IgD-negative memory B cell (primary cell): Measurements from ENCODE around the gene LIX1L. TPM values are rescaled to one million over a fixed set of nuclear protein-coding genes. Genes with fewer than 3 reads are reported as not detected.

Experiments used
- H3K27ac Mint-ChIP-seq, 3 donors: one replicate each; pipeline ENCODE4 v1.8.0; 2020 to 2022; ENCODE audit warnings: mild to moderate bottlenecking in 3 of 3, mixed read lengths in 3 of 3, moderate library complexity in 1 of 3
- H3K27me3 Mint-ChIP-seq: one replicate; pipeline ENCODE4 v1.8.0; 2021; ENCODE audit warnings: mixed read lengths
- H3K36me3 Mint-ChIP-seq: one replicate; pipeline ENCODE4 v1.8.0; 2020; ENCODE audit warnings: mild to moderate bottlenecking, mixed read lengths
- H3K4me1 Mint-ChIP-seq, 3 donors: one replicate each; pipeline ENCODE4 v1.8.0; 2020 to 2022; ENCODE audit warnings: mixed read lengths in 3 of 3, mild to moderate bottlenecking in 1 of 3
- H3K4me3 Mint-ChIP-seq, 4 donors: one replicate each; pipeline ENCODE4 v1.8.0; 2020 to 2022; ENCODE audit warnings: mild to moderate bottlenecking in 4 of 4, mixed read lengths in 4 of 4, moderate library complexity in 3 of 4
- H3K9me3 Mint-ChIP-seq, 3 donors: one replicate each; pipeline ENCODE4 v1.8.0; 2020 to 2021; ENCODE audit warnings: mixed read lengths in 3 of 3, mild to moderate bottlenecking in 1 of 3
- polyA plus RNA-seq: library from polyadenylated mRNA; unstranded; fragments of 300-500 nt; fragmentation: Illumina TruSeq; gene quantifications from one replicate; pipeline ENCODE4 v1.2.3, GENCODE V29; 2021

LIX1L gene
- polyA plus RNA-seq, 1 donor from 2014 or later, result 12.8 TPM

DNA sequence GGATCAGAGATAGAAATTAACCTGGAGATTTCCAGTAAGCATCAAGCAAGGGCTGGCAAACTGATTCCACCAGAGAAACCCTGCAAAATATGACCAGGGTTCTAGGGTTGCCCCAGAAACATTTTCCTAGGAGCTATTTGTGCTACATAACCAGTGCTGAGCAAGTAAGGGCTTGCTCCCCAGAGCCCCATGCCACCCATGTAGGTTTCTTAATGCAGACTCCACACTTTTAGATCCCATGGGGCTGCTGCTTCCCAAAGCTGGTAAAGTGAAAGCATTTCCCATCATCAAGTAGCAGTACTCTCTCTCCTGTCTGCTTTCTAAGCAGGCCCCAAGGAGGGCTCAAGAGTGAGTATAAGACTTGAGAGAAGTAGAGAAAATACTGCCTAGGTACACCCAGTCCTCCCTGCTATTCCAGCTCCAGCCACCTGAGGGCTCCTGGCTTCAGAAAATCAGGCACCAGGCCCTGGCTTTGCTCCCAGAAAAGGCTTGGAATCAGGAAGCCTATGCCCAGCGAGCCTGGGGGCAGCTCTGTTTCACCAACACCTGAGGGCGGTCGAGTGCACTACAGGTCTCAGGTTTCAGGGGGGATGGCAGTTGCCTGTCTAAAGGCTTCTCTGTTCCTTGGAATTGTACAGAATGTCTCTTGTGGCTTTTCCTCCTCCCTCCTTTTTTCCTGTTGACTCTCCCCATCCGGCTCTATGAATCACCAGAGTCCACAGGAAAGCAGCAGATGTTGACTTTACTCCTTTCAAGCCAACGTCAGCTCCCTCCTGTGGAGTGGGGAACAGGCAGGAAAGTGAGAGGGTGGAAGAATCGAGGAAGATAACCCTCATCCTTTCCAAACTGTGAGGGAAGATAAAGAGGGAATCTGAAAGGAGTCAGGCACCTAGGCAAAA lies 66.0 kb downstream of the LIX1L start:
- no peak overlapping the region for H3K4me3 Mint-ChIP-seq

DNA sequence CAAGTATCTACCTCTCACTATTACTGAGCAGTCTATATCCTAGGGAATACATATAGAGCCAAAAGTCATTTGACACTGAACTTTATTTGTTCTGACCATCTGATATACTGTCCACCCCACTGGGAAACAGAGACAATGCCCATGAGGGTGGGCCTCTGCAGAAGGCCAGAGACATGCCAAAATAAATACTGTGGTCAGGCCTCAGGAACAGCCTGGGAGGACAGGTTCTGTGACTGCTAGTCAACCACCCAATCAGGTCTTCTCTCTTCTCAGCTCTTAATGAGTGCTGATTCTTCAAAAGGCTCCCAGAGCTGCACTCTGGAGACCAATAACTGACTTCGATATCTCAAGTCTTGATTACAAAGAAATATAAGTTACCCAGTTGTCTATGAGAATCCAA lies 66.7 kb downstream of the LIX1L start:
- Mint-ChIP-seq H3K27ac (no peak overlapping the region), H3K36me3 (no peaks in the 10 kb centered on the region), H3K27me3 (no peaks in the 10 kb centered on the region), H3K9me3 (no peaks in the 10 kb centered on the region), H3K4me1 (peaks cover 0 to 3% (median 1%) of the 10 kb centered on the region in 3 donors), H3K4me3 (no peak overlapping the region)

More for the DNA sequence above, 66.0 kb downstream of the LIX1L start:
- Mint-ChIP-seq H3K9me3 (no peaks in the 10 kb centered on the region), H3K36me3 (no peaks in the 10 kb centered on the region), H3K27me3 (no peaks in the 10 kb centered on the region), H3K4me1 (peaks cover 0 to under 1% (median 0%) of the 10 kb centered on the region in 3 donors), H3K27ac (no peak overlapping the region)

DNA sequence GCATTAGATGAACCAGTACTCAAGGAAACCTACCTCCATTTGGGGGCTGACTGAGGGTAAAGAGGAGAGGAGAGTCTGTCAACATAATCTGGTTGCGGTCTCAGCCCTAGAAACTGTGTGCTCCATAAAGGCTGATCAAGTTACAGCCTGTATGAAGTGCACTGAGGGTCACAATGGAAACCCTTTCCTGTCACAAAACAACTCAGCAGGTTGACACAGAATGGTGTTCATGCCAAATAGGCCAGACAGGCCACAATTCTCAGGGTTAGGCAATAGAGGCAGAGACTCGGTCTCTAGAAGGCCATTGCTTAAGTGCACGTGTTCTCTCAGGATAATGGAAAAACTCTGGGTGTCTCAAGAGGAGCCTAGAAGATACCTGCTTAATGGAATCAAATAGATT lies 68.1 kb downstream of the LIX1L start:
- peaks cover 0 to 12% (median 8%) of the 10 kb centered on the region in 3 donors for H3K4me1 Mint-ChIP-seq
- H3K4me3 Mint-ChIP-seq, result no peak overlapping the region
- H3K27ac Mint-ChIP-seq, result no peak overlapping the region
- no peaks in the 10 kb centered on the region for H3K9me3 Mint-ChIP-seq
- H3K36me3 Mint-ChIP-seq, result no peaks in the 10 kb centered on the region
- H3K27me3 Mint-ChIP-seq, result peaks cover 2% of the 10 kb centered on the region

DNA sequence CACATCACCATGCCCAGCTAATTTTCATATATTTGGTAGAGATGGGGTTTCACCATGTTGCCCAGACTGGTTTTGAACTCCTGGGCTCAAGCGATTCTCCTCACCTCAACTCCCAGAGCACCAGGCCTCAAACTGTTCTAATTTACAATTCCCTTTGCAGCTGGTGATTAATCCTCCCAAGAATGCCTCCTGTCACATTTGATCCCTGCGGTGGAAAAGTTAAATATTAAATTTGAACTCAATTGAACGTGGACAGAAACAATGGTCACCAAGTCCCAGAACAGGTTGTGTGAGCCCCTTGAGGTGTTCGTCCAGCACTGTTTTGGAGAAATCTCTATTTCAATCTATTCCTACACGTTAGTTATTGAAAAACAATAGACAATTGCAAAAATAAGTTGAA lies 70.2 kb downstream of the LIX1L start:
- Mint-ChIP-seq H3K36me3 (no peaks in the 10 kb centered on the region), H3K4me3 (peak overlapping the region in 1 of 4 donors; percentile 21), H3K27ac (no peak overlapping the region), H3K9me3 (no peaks in the 10 kb centered on the region), H3K27me3 (peaks cover 7% of the 10 kb centered on the region), H3K4me1 (peaks cover 0 to 12% (median 10%) of the 10 kb centered on the region in 3 donors)

DNA sequence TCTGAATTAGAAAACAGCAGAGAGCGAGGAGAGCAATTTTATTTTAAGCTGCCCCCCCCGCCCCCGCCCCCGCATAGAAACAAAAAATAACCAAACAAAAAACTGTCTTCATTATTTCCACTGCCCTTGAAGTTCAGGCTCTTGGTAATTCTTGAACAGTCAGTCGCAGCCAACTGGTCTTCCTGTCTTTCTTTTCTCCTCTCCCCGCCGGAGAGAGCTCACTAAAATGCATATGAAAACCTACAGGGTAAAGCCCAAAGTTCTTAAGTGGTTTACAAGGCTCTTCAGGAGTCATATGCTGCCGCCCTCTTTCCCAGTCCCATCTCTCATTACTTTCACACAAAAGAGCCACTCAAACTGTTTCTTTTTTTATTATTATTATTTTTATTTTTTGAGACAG lies 71.0 kb downstream of the LIX1L start:
- H3K4me1 Mint-ChIP-seq, result peaks cover 0 to 12% (median 10%) of the 10 kb centered on the region in 3 donors

DNA sequence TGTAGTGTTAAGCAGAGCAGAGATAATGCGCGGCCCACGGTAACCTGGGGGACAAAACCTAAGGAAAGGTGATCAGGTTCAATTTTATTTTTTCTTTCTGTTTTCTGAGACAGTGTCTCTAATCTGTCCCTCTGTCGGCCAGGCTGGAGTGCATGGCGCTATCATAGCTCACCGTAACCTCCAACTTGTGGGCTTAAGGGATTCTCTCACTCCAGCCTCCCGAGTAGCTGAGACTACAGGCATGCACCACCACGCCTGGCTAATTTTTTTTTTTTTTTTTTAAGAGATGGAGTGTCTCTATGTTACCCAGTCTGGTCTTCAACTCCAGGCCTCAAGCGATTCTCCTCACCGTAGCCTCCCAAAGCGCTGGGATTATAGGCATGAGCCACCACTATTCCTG lies 71.4 kb downstream of the LIX1L start:
- Mint-ChIP-seq H3K27ac (no peak overlapping the region), H3K36me3 (no peaks in the 10 kb centered on the region), H3K9me3 (no peaks in the 10 kb centered on the region), H3K4me3 (peak overlapping the region; percentile 74 to 93 (median 88)), H3K4me1 (peaks cover 0 to 12% (median 10%) of the 10 kb centered on the region in 3 donors), H3K27me3 (peaks cover 7% of the 10 kb centered on the region)

More for the DNA sequence above, 71.0 kb downstream of the LIX1L start:
- Mint-ChIP-seq H3K9me3 (no peaks in the 10 kb centered on the region), H3K27ac (no peak overlapping the region), H3K36me3 (no peaks in the 10 kb centered on the region), H3K27me3 (peaks cover 7% of the 10 kb centered on the region), H3K4me3 (peak overlapping the region; percentile 21 to 88 (median 68))

DNA sequence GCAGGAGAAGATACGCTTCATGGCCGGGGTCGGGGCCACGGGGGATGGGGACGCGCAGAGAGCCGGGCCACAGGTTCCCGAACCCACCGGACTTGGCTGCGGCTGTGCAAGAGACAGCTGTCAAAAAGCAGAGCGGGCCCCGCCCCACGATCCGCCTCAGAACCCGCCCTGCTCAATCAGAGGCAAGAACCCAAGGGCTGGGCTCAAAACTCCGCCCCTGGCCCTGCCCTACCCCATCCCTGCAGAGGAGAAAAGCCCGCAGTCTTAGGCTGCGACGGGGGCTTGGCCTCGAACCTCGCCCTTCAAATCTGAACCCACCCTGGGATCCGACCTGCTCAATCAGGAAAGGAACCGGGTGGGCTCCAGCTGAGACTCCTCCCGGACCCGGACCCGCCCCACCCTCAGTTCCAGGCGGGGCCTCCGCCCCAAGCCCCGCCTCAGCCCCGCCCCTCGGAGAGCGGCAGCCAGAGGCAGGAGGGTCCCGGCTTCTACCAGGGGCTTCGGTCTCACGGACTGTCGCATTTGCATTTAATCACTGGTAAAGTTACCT lies 72.0 kb downstream of the LIX1L start, which contains the start of gene ANKRD35:
Gene ANKRD35 (minus strand): TSS at position 129 of the 550 bp plus-strand sequence. CDS start 108 bp downstream, at position 21.
- Mint-ChIP-seq H3K27me3 (peaks cover 7% of the 10 kb centered on the region), H3K4me1 (peaks cover 0 to 12% (median 10%) of the 10 kb centered on the region in 3 donors), H3K4me3 (peak within 1 kb of the TSS; percentile 74 to 93 (median 88)), H3K9me3 (no peaks in the 10 kb centered on the region), H3K36me3 (no peaks in the 10 kb centered on the region), H3K27ac (peak within 1 kb of the TSS in 1 of 3 donors; percentile 36)

DNA sequence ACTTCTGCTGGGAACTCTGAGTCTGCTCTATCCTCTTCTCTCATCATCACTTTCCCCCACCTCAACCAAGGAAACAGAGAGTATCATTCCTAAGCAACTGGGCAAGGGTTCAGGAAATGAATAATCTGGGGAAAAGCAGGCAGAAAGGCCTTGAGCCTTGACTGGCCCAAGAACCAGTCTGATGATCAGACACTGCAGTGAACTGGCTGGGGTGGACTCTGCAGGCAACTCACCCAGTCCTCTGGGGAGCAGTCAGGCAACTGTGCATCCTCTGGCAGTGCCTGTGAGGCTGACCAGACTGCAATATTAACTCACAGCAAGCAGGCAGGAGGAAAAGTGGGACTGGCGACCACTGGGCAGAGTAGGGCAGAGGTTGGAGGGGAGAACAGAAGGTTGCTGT lies 73.1 kb downstream of the LIX1L start:
- H3K36me3 Mint-ChIP-seq, result no peaks in the 10 kb centered on the region
- peak overlapping the region in 3 of 4 donors; percentile 54 to 74 (median 70) for H3K4me3 Mint-ChIP-seq
- no peak overlapping the region for H3K27ac Mint-ChIP-seq
- peaks cover 7% of the 10 kb centered on the region for H3K27me3 Mint-ChIP-seq
- H3K4me1 Mint-ChIP-seq, result peaks cover 0 to 12% (median 10%) of the 10 kb centered on the region in 3 donors
- no peaks in the 10 kb centered on the region for H3K9me3 Mint-ChIP-seq

Other genes with a start within 250 kb of the LIX1L start
- 1.8 TPM for gene CD160, start 238.5 kb downstream of the LIX1L start, polyA plus RNA-seq
- gene RNF115, start 133.9 kb downstream of the LIX1L start, polyA plus RNA-seq, result 6.7 TPM
- gene POLR3C, start 133.8 kb downstream of the LIX1L start, polyA plus RNA-seq, result 54.0 TPM
- 4.2 TPM for gene NUDT17, start 112.4 kb downstream of the LIX1L start, polyA plus RNA-seq
- 16.9 TPM for gene PIAS3, start 98.9 kb downstream of the LIX1L start, polyA plus RNA-seq
- not detected for gene ANKRD35, start 72.2 kb downstream of the LIX1L start, polyA plus RNA-seq
- not detected for gene ITGA10, start 48.0 kb downstream of the LIX1L start, polyA plus RNA-seq
- gene PEX11B, start 39.3 kb downstream of the LIX1L start, polyA plus RNA-seq, result 42.3 TPM
- gene RBM8A, start 30.5 kb downstream of the LIX1L start, polyA plus RNA-seq, result 183 TPM
- 0.64 TPM for gene ANKRD34A, start 6.6 kb upstream of the LIX1L start, polyA plus RNA-seq
- gene POLR3GL, start 6.7 kb upstream of the LIX1L start, polyA plus RNA-seq, result 64.0 TPM
- gene TXNIP, start 38.6 kb upstream of the LIX1L start, polyA plus RNA-seq, result 3,579 TPM
- gene HJV, start 63.7 kb upstream of the LIX1L start, polyA plus RNA-seq, result not detected
- gene NBPF10, start 186.8 kb upstream of the LIX1L start, polyA plus RNA-seq, result 0.64 TPM